Activated T-helper 9 cell treated with anti-CD3 and anti-CD28 coated beads, Interleukin-2, amount 50 U/mL, for 16 hours (primary cell): Measurements from ENCODE around the gene CD274.
"Not testable (repeated sequence)": the region's sequence is repeated elsewhere in the genome, so short reads cannot be mapped to it uniquely, and the experiment has no call there.

ENCODE experiments used
- DNase-seq: peaks from one replicate; pipeline ENCODE4 v3.0.0-alpha.2; 2020; ENCODE audit warnings: low read depth

Gene CD274

GRCh38 chr9:5438301-5439162 lies 11.8 kb upstream of the CD274 start:
- no peak for DNase-seq

- DNase-seq, result no peak
Measured at GRCh38 chr9:5440426-5440825, 9.9 kb upstream of the CD274 start.

- DNase-seq, result no peak
Measured at GRCh38 chr9:5441043-5441442, 9.3 kb upstream of the CD274 start.

GRCh38 chr9:5442400-5443011 lies 7.8 kb upstream of the CD274 start:
- DNase-seq, result no peak

GRCh38 chr9:5443850-5444249 lies 6.5 kb upstream of the CD274 start:
- no peak for DNase-seq

- not testable (repeated sequence) for DNase-seq
Measured at GRCh38 chr9:5445096-5445495, 5.2 kb upstream of the CD274 start.

GRCh38 chr9:5445886-5446285 lies 4.5 kb upstream of the CD274 start:
- DNase-seq, result no peak

GRCh38 chr9:5446451-5447236 lies 3.7 kb upstream of the CD274 start:
- DNase-seq, result no peak

GRCh38 chr9:5447337-5447736 lies 3.0 kb upstream of the CD274 start:
- no peak for DNase-seq

GRCh38 chr9:5448016-5448415 lies 2.3 kb upstream of the CD274 start:
- no peak for DNase-seq

GRCh38 chr9:5448461-5449435 lies 1.6 kb upstream of the CD274 start:
- no peak for DNase-seq

- DNase-seq, result no peak
Measured at GRCh38 chr9:5449521-5450358, 602 bp upstream of the CD274 start.

GRCh38 chr9:5452286-5452609 lies 1.9 kb downstream of the CD274 start:
- no peak for DNase-seq

GRCh38 chr9:5453004-5453403 lies 2.7 kb downstream of the CD274 start:
- no peak for DNase-seq

- DNase-seq, result no peak
Measured at GRCh38 chr9:5453673-5454072, 3.3 kb downstream of the CD274 start.

- DNase-seq, result no peak
Measured at GRCh38 chr9:5455181-5455580, 4.8 kb downstream of the CD274 start.

GRCh38 chr9:5459289-5459829 lies 9.0 kb downstream of the CD274 start:
- DNase-seq, result no peak

GRCh38 chr9:5460157-5460556 lies 9.8 kb downstream of the CD274 start:
- no peak for DNase-seq

- not testable (repeated sequence) for DNase-seq
Measured at GRCh38 chr9:5464831-5465330, 14.5 kb downstream of the CD274 start.

- no peak for DNase-seq
Measured at GRCh38 chr9:5466005-5466404, 15.7 kb downstream of the CD274 start.
